Effector CD4-positive, alpha-beta T cell (primary cell): Measurements from ENCODE around the gene IQCK.

Source experiments
- DNase-seq: peaks from one replicate; pipeline ENCODE4 v3.0.0-alpha.2; 2020

Gene IQCK

DNA sequence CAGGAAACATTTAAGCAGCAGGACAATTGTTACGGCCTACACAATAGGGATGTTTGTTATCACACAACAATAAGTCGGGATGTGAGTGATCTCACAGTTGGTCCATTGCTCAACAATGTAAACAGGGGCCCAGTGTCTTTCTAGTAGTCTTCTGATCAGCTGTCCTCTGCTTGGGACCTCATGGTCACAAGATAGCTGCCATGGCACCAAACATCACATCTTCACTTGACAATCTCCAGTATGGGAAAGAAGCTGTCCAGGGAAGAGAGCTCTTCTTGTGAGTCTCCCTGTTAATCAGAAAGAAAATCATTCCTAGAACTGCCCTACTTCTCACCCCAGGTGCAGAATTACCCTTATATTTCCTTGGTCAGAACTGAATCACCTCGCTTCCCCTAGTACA is 172.8 kb downstream of the IQCK start:
- DNase-seq, result no peak

DNA sequence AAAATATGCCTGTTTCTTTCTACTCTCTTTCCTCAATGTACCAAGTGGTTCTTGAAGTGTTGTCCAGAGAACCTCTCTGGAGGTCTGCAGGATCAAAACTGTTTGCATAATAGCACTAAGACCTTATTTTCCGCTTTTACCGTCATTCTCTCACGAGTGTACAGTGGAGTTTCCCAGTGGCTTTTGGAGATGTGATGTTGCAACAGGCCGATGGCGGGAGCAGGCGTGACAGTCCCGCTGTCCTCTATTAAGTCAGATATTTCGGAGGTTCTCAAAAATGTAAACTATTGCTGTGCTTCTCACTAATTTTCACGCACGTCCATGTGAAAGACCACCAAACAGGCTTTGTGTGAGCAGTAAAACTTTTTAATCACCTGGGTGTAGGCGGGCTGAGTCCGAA is 174.8 kb downstream of the IQCK start:
- no peak for DNase-seq

DNA sequence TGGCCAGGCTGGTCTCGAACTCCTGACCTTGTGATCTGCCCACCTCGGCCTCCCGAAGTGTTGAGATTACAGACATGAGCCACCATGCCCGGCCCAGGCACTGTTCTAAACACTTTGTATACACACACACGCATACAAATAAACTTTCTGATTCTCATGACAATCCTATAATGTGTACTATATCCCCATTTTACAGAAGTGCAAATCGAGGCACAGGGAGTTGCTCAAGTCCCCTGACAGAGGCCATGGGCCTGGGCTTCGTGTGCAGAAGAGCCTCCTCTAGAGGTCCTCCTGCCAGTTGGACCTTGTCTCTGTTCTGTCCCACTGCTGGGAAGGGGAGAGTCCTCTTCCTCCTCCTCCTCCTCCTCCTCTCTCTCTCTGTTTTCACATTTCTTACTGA is 176.5 kb downstream of the IQCK start:
- no peak for DNase-seq

DNA sequence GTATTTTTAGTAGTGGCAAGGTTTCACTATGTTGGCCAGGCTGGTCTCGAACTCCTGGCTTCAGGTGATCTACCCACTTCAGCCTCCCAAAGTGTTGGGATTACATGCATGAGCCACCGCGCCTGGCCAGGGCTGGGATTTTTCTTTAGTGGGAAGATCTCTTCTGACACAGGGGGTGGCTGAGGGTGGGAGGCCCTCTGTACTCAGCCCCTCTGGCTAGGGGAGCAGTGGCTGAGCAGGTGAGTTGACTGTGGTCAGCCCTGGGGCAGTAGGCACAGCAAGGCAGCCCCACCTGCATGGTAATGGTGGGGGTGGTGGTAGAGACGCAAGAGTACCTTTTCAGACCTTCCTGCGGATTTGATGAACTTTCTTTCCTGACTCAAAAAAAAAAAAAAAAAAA is 178.9 kb downstream of the IQCK start:
- no peak for DNase-seq

DNA sequence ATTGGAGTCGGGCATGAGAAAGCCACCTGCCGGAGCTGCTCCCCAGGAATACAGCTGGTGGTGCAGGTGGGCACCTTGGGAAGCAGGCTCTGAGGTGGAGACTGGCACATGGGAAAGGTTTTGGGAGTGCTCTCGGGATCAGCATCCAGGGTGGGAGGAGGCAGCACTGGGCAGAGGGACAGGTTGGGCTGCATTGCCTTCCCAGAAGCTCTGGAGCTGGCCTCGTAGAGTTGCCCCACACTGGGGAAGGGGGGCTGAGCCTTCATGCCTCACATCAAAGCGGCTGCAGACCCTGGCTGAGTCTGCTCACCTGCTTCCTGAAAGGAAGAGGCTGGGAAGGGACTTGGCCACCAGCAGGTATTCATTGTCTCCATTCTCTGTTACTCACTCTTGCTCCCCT is 180.1 kb downstream of the IQCK start:
- DNase-seq, result no peak

DNA sequence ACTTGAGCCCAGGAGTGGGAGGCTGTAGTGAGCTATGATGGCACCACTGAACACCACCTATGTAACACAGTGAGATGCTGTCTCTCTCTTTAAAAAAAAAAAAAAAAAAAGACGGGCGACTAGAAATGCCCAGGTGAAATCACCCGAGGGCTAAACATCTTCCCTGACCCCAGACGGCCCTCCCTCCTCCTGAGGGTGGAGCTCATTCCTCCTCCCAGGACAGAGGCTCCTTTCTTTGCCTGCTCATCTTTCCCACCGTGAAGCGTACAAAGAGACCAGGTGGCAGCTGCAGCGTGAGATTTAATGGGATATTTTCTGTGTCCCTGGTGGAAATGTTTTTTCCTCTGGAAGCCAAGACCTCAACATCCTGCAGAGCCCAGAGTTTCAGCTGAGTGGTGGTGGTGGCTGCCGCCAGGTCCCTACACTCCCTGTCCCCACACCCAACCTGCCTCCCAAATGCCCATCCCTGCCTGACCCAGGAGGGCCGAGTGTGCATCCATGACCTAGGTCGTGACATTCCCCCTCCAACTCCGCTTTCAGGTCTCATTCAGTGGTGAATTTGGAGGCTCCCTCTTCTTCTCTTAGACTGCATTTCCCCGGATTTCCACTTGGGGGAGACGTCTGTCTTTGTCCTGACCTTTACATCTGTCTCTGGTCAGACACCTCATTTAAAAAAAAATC is 181.0 kb downstream of the IQCK start:
- DNase-seq, result no peak

DNA sequence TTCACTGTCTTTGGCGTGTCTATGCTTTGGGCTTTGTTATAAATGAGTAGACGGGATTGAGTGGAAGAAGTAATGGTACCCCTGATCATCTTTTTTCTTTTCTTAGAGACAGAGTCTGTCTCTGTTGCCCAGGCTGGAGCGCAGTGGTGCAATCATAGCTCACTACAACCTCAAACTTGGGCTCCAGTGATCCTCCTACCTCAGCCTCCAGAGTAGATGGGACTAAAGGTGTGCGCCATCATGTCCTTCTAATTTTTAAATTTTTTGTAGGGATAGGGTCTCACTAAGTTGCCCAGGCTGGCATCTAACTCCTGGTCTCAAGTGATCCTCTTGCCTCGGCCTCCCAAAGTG is 181.5 kb downstream of the IQCK start:
- DNase-seq, result no peak

DNA sequence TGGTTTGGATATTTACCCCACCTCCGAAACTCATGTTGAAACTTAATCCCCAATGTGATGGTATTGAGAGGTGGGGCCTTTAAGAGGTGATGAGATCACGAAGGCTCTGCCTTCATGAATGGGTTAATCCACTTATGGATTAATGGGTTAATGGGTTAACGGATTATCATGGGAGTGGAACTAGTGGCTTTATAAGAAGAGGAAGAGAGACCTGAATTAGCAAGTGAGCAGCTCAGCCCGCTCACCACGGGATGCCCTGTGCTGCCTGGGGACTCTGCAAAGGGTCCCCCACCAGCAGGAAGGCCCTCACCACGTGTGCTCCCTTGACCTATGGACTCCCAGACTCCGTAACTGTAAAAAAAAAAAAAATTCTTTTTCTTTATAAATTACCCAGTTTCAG is 183.1 kb downstream of the IQCK start:
- no peak for DNase-seq

DNA sequence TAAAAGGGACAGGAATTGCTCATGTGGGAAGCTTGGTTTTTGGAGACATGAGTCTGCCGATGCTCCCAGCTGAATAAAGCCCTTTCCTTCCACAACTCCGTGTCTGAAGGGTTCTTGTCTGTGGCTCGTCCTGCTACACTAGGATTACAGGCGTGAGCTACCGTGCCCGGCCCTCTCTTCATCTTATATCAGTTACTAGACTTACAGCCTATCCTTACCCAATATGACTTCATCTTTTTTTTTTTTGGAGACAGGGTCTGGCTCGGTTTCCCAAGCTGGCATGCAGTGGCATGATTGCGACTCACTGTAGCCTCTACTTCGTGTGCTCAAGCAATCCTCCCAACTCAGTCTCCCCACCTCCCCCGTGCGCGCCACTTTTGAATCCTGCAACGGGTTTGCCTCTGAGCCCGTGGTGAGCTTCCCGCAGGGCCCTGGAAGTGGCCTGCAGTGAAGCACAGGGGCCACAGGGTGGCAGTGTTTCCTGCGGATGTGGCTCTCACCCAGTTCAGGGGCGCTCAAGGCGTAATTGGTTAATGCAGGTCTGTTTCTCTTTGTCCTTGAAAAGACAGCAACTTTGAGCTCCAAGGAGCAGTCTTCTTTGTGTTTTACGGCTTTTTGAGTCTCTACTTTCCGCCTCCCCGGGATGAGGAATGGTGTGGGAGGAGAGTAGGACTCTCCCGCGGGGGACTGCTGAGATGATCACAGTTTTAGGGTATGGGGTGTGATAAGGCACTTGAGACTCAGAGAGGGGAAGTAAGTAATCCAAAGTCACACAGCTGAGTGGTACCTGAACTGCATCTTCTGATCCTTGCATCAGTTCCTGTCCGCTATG is 189.3 kb downstream of the IQCK start:
- peak; percentile 50 for DNase-seq
